GM18499 (cell line): ENCODE measurements around the gene CCL4.

Source experiments
- ATAC-seq: cut with Tn5 transposase; IDR thresholded peaks from one replicate; pipeline ENCODE4 v1.9.1; 2021; ENCODE audit warnings: moderate number of reproducible peaks; ENCODE audit not compliant: insufficient read depth, unreplicated experiment

Gene CCL4

DNA sequence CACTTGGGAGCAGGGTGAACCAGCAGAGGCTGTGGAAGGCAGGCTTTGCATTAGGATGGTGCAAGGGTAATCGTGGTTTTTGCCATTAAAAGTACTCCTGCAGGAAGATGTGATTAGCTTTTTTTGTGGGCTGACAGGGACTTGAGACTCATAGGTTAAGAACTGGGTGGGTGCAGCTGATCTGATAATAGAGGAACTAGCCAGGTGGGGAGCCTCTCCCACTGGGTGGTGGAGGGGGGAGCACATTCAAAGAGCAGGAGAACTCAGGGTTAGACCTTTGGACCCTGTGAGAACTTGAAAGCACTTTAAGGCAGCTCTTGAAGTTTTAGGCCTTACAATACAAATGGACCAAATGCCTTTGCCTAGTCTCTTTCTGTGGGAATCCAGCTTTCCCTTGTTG is 32.4 kb downstream of the CCL4 start:
- ATAC-seq, result no peak

DNA sequence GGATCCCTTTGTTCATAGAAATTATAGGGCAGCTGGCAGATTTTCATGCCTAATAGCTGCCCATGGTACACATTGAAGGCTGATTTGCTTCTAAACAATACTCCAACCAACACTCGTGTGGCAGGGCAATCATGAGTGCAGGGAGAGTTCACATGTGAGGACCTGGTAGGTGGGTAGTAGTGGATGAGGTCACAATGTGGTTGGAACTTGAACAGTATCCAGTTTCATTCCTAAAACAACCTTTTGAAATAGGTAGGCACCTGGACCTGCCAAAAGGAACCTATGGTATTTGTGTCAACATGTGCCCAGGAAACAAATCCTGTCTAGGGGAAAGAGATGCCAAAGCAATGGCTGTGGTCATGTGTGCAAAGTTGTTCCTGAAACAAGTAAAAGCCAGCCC is 32.8 kb downstream of the CCL4 start:
- ATAC-seq, result no peak

- no peak for ATAC-seq
These were observed 38.6 kb downstream of the CCL4 start for GRCh38 chr17:36142235-36142634.

GRCh38 chr17:36142806-36143205 is 39.2 kb downstream of the CCL4 start:
- no peak for ATAC-seq

GRCh38 chr17:36144014-36144413 is 40.4 kb downstream of the CCL4 start:
- no peak for ATAC-seq

GRCh38 chr17:36144981-36145729 is 41.5 kb downstream of the CCL4 start:
- ATAC-seq, result no peak

GRCh38 chr17:36147601-36148000 is 44.0 kb downstream of the CCL4 start:
- ATAC-seq, result no peak

DNA sequence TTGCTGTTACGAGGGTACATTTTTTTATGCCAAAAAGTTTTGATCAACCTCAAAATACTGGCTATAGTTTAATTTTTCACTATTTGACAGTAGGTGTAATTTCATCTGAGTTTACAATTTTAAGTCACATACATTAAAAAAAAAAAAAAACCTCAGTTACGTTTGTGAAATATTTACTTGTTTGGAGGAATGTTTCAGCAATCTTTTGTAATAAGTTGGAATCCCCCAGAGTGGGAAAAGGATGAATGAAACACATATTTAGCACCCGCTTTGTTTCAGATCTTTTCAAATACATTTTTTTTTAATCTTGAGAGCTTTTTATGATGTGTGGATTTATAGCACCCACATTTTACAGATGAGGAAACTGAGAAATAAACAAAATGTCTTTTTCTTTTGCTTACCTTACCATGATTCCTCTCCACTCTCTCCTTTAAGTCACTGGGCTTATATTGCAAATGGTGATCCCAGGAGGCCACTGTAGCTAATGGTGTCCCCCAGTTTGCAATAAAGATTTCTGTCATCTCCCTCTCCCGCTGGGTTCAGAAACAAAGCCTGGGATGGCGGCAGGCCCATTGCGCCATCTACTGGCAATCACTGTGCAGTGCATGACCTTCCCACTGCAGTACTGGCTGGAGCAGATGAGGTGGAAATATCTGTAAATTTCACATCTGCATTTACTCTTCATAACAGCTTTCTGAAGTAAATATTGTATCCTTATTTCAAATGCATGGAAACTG is 45.1 kb downstream of the CCL4 start:
- ATAC-seq, result peak; percentile 42

GRCh38 chr17:36149296-36149820 is 45.7 kb downstream of the CCL4 start:
- ATAC-seq, result no peak

- no peak for ATAC-seq
These were observed 48.4 kb downstream of the CCL4 start for GRCh38 chr17:36151891-36152638.

DNA sequence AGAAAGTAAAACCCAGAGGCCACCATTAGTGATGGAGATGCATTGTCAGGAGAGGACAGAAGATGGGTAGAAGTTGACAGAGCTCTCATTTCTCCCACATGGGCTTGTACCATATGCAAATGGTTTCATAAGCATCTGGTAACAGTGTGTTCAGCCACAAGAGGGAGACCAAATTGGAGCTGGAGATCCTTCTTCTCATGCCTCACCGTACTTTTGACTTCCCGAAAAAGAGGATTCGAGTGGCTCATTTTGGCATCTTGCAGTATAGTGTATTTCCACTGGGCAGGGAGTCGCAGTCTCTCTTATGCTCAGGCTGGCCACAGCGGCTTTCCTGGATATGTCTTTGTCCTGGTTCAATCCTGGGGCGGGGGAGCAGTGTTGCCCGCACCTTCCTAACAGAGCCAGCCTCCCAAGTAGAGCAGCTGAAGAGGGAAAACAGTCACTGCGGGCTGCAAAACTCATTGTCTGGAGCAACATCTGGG is 49.1 kb downstream of the CCL4 start:
- ATAC-seq, result no peak

DNA sequence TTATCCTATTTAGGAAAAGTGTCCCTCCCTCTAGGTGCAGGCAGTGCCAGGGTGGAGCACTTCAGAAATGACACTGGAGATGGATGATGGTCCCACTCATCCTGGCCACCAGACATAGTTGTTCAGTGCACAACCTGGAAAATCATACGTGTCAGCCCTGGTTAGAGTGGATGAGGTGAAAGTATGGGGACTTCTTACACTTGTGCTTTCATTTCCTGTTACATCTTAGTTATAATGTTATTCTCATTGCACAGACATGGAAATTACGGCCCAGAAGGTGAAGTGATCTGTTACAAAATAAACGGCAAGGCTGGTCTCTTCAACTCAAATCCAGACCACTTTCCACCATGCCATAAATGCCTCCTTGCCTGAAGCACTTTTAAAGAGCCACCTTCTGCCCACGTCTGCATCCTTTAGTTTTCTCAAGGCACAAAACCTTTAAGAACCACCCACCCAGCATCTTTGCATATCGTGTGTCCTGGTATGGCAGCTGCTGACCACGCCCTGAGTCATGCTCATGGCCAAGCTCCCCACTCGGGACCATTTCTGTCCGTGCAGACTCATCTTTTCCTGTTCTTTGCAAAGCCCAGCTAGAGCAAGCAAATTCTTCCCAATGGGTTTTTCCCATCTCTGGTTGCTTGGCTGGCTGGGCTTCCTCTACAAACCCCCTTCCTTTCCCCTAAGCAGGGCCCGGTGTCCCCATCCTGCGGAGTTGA is 50.4 kb downstream of the CCL4 start:
- no peak for ATAC-seq
